HG02938 (cell line): Measurements from ENCODE around the gene SLC6A1.

Experiments
- ATAC-seq: cut with Tn5 transposase; IDR thresholded peaks from one replicate; pipeline ENCODE4 v1.9.1; 2021; ENCODE audit warnings: mild to moderate bottlenecking, moderate library complexity; ENCODE audit not compliant: unreplicated experiment

SLC6A1 gene

DNA sequence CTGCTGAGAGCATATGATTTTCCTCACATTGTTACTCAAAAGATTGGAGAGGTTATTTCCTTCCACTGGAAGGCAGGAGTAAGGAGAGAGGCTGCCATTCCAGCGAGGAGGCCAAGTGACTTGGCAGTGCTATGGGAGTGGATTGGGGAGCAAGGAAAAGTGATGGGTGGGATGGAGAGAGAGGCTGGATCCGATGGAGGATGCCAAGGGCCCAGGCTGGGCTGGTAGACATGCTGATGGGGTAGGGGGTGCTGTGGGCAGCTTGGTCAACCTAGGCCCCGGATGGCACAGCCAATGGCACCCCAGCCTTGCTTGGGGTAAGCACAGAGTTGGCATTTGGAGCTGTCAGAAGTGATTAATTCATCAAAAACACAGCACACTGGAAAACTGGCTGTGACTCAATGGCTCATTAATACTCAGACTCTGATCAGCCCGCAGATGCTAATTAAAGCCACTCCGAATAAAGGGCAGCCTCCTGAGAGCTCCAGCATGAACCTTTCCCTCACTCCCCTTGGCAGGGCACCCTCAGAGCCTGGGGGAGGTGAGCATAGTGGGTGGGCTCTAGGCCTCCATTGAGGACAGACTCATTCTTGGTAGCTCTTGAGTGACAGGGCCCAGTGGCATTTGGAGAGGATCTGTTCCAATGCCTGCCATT lies 22.1 kb upstream of the SLC6A1 start:
- ATAC-seq = no peak

DNA sequence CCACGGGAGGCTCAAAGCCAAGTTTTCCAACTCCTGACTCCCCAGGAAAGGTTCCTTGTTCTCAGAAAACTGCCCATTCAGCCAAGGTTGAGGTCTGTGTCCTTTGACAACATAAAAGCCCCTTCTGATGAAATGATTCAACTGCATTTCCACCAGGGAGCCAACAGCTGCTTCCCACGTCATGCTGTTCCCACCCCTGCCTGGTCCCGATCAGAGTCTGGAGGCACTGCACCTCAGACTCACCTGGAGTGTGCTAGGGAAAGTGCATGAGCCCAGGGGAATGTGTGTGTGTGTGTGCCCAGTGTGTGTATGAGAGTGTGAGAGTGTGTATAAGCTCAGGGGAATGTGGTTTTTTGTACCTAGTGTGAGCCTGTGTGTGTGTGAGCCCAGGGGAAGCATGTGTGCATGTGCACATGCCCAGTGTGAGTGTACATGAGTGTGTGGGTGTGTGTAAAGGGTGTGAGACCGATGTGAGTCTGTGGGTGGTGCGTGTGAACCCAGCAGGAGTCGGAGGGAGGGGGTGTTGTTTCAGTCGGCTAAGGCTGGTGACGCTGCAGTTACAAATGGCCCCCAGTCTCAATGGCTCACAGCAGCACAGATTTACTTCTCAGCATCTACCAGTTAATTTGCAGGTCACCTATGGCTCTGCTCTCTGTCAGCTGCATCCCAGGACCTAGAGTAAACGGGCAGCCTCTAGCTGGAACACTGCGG lies 20.3 kb upstream of the SLC6A1 start:
- no peak for ATAC-seq

GRCh38 chr3:10973046-10973595 lies 19.4 kb upstream of the SLC6A1 start:
- no peak for ATAC-seq

DNA sequence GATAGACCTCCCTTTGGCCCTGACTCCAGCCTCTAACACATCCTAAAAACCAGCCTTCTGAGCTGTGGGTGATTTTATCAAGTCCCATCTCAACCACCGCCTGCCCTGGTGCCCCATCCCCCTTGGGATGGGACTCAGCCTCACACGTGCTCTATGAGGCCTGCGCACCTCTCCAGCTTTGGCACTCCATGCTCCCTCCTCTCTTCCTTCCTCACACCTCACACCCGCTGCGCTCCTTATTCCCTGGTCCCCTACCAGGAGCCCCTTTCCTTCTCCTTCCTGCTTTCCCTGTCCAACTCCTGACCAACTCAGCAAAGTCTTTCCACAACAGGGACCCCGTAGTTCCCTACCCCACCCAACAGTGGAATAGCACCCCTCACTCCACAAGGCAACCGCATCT lies 18.4 kb upstream of the SLC6A1 start:
- no peak for ATAC-seq

- ATAC-seq = no peak
Measured at GRCh38 chr3:10974746-10975375, 17.7 kb upstream of the SLC6A1 start.

GRCh38 chr3:10975695-10976234 lies 16.8 kb upstream of the SLC6A1 start:
- ATAC-seq = no peak

DNA sequence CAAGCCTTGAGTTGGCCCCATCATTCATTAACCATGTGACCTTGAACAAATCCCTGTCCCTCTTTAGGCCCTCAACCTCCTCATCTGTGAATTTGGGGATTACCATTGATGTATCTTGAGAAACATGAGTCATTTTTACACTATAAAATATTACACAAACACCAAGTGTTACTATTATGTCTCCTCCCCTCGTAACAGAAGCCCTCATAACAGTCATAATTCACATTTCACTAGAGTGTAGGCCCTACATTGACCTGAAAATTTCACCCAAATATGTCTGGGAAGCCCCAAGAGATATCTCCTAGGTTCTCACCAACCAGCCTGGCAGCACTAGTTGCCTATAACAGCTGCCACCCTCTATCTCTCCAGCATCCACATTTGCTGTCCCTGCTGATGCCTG lies 15.8 kb upstream of the SLC6A1 start:
- no peak for ATAC-seq

DNA sequence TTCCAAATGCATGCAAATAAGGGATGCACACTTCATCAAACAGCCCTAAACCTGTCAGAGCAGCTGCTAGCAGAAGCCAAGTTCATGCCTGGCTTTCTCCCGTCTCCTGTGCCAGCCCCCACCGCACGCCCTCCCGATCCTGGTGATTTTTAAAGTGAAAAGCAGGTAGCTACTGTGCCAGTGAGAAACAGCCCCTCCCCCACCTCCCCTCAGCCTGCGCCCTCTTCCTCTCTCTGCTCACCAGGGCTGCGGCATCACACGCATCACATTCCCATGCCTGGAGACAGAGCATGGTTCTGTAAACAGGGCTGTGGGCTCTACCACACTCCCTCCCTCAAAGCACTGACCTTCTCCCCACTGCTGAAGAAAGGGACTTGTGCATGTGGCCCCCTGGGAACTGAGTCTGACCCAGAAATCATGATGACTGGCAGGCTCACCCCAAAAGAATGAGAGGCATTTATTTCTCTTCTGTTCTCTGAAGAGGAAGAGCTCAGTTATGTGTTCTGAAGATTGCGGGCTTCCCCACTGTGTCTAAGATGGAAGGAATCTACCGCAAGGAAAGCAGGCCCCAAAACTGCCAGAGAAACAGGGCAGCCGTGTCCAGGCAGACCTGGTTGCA lies 14.5 kb upstream of the SLC6A1 start:
- no peak for ATAC-seq

- no peak for ATAC-seq
Measured at GRCh38 chr3:10978956-10979355, 13.6 kb upstream of the SLC6A1 start.

- ATAC-seq = no peak
Measured at GRCh38 chr3:10980312-10980711, 12.2 kb upstream of the SLC6A1 start.

GRCh38 chr3:10981031-10981430 lies 11.5 kb upstream of the SLC6A1 start:
- ATAC-seq = no peak

- no peak for ATAC-seq
Measured at GRCh38 chr3:10981961-10982360, 10.6 kb upstream of the SLC6A1 start.

DNA sequence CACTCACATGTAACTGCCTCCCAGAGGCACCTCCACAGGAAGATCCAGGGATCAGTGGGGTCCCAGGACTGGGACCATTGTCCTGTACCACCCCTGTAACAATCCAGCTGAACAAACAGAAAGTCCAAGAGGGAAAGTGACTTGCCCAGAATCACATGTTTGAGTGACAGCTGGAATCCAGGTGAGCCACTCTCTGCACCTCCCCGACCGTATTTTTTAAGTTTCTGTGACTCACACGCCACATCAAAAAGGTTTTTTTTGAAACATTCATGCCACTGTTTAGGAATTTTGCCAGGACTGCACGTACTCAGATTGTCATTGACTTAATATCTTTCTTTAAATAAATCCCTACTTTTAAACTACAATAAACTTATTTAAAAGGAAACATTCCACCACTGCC lies 9.8 kb upstream of the SLC6A1 start:
- no peak for ATAC-seq

- ATAC-seq = no peak
Measured at GRCh38 chr3:10983219-10983916, 9.2 kb upstream of the SLC6A1 start.

DNA sequence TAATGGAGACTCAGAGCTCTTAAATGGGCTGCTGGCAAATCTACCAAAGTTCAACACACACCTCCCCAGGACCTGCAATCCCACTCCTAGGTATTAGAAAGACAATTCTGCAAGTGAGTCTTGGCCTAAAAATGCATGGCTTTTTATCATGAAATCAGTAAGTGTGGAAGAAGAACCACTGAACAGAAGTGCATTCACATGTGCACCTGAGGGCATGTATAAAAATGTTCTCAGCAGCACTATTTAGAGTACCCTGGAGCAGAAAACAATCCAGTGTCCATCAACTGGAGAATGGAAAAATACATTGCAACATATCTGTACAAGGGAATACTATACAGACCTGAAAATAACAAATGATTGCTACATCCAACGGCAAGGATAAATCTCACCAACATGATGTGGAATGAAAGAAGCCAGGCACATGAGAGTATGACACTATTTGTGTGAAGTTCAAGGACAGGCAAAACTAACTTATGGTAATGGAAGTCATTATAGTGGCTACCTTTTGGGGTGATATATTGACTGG lies 8.1 kb upstream of the SLC6A1 start:
- ATAC-seq = no peak

- ATAC-seq = no peak
Measured at GRCh38 chr3:10985181-10985580, 7.4 kb upstream of the SLC6A1 start.

DNA sequence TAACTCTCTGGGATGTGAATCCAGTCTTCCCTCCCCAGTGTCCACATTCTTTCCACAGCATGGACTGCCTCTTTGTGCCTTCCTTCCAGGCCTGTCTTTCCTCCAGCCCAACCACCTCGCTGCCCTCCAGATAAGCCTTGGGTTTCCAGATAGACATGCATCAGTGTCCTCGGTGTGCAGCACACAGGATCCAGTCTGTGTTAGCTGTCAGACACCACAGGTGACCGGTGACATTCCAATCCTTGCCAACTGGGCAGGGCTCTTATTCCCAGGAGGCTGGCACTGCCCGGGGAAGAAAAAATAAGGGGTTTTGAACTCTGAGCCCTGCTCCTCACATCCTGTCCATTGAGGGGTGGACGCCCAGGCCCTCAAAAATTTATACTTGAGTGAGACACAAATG lies 6.0 kb upstream of the SLC6A1 start:
- no peak for ATAC-seq

GRCh38 chr3:10988001-10988665 lies 4.4 kb upstream of the SLC6A1 start:
- ATAC-seq = no peak

- ATAC-seq = no peak
Measured at GRCh38 chr3:10988991-10989484, 3.5 kb upstream of the SLC6A1 start.
